HL-60 (cell line): ENCODE results near the gene INSIG1.

Source experiments
- GABPA ChIP-seq: IDR thresholded peaks from 2 replicates; pipeline ENCODE4 v1.6.1; 2012; ENCODE audit warnings: low read depth
- POLR2AphosphoS5 ChIP-seq: IDR thresholded peaks from 2 replicates; pipeline ENCODE4 v1.6.1; 2012; ENCODE audit warnings: low read depth
- SPI1 ChIP-seq: IDR thresholded peaks from 2 replicates; pipeline ENCODE4 v1.6.1; 2012; ENCODE audit warnings: low read depth, mild to moderate bottlenecking, borderline replicate concordance
- TF ChIP-seq, protein P1 (sequence below): IDR thresholded peaks from one replicate; pipeline ENCODE4 v1.5.1; 2011; ENCODE audit warnings: low read length, control low read depth, inconsistent platforms; ENCODE audit not compliant: insufficient read depth
- TF ChIP-seq, protein P2 (sequence below): IDR thresholded peaks from 2 replicates; pipeline ENCODE4 v1.6.1; 2012; ENCODE audit warnings: low read depth; ENCODE audit not compliant: insufficient replicate concordance

DNA sequence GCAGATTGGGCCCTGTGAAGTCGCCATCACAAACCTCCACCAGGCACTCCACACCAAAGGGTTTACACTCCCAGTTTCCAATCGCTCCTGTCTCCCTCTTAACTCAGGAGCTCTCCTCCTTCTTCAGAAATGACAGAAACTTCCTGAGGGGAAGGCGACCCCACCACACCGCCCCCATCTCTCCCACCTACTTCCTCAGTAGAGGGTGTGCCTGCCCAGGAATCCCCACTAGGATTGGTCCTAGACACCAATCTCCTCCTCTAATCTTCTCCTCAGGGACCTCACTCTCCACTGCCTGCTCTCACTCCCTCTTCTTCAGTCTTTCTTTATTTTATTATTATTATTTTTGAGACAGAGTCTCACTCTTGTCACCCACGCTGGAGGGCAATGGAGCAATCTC is 5.9 kb upstream of the INSIG1 start:
- TF ChIP-seq, protein P1, sequence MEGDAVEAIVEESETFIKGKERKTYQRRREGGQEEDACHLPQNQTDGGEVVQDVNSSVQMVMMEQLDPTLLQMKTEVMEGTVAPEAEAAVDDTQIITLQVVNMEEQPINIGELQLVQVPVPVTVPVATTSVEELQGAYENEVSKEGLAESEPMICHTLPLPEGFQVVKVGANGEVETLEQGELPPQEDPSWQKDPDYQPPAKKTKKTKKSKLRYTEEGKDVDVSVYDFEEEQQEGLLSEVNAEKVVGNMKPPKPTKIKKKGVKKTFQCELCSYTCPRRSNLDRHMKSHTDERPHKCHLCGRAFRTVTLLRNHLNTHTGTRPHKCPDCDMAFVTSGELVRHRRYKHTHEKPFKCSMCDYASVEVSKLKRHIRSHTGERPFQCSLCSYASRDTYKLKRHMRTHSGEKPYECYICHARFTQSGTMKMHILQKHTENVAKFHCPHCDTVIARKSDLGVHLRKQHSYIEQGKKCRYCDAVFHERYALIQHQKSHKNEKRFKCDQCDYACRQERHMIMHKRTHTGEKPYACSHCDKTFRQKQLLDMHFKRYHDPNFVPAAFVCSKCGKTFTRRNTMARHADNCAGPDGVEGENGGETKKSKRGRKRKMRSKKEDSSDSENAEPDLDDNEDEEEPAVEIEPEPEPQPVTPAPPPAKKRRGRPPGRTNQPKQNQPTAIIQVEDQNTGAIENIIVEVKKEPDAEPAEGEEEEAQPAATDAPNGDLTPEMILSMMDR: no peak
- TF ChIP-seq POLR2AphosphoS5 (no peak), GABPA (no peak), SPI1 (no peak)
- TF ChIP-seq, protein P2, sequence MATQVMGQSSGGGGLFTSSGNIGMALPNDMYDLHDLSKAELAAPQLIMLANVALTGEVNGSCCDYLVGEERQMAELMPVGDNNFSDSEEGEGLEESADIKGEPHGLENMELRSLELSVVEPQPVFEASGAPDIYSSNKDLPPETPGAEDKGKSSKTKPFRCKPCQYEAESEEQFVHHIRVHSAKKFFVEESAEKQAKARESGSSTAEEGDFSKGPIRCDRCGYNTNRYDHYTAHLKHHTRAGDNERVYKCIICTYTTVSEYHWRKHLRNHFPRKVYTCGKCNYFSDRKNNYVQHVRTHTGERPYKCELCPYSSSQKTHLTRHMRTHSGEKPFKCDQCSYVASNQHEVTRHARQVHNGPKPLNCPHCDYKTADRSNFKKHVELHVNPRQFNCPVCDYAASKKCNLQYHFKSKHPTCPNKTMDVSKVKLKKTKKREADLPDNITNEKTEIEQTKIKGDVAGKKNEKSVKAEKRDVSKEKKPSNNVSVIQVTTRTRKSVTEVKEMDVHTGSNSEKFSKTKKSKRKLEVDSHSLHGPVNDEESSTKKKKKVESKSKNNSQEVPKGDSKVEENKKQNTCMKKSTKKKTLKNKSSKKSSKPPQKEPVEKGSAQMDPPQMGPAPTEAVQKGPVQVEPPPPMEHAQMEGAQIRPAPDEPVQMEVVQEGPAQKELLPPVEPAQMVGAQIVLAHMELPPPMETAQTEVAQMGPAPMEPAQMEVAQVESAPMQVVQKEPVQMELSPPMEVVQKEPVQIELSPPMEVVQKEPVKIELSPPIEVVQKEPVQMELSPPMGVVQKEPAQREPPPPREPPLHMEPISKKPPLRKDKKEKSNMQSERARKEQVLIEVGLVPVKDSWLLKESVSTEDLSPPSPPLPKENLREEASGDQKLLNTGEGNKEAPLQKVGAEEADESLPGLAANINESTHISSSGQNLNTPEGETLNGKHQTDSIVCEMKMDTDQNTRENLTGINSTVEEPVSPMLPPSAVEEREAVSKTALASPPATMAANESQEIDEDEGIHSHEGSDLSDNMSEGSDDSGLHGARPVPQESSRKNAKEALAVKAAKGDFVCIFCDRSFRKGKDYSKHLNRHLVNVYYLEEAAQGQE: no peak
